ENCODE data around the gene RNF144A. TPM values are rescaled to one million over a fixed set of nuclear protein-coding genes. Genes with fewer than 3 reads are reported as not detected.

The RNF144A gene
- total and polyA plus RNA-seq, 2 donors (not counting 1 experiment from before 2014, with no cell fraction given): 1.2 to 1.6 TPM

DNA sequence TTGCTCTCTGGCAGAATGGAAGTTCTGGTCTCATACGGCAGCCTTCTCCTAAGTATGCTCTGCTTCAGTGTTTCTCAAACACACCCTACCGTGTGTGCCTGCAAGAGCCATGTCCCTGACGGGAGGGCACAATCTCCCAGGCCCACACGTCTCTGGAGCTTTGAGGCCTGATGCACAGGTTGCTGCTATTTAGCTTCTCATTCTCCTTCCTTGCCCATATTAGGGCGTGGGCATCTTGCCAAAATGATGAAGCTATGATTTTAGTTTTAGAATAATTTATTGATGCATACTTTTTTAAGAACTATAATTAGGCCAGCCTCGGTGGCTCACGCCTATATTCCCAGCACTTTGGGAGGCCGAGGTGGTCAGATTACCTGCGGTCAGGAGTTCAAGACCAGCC lies 107.9 kb downstream of the RNF144A start:
- no peaks in the 10 kb centered on the region for H3K27me3 Mint-ChIP-seq
- ATAC-seq (ENCODE audit: low read depth) (no peak), DNase-seq (no peak)
- H3K4me2 ChIP-seq (replicated peaks; ENCODE audit: low read depth, low read length, poor library complexity, severe bottlenecking): no peak overlapping the region
- no peaks in the 10 kb centered on the region for H4K20me1 ChIP-seq (ENCODE audit: control insufficient read depth, insufficient read depth, low read length, poor library complexity, severe bottlenecking)
- no peaks in the 10 kb centered on the region for H3K9me3 ChIP-seq (ENCODE audit: control extremely low read depth in 1 of 3, control insufficient read depth in 2 of 3, insufficient read depth in 1 of 3, low read length in 2 of 3)
- H3K9me3 Mint-ChIP-seq (ENCODE audit: insufficient read depth): no peaks in the 10 kb centered on the region
- H3K4me3 Mint-ChIP-seq: no peak overlapping the region
- 83% methylated on average over 7 of the region's 9 CpGs for WGBS (ENCODE audit: insufficient coverage)
- no peak overlapping the region for H3K4me3 ChIP-seq (ENCODE audit: control extremely low read depth in 1 of 5, extremely low read depth in 1 of 5, insufficient read depth in 1 of 5, low read depth in 2 of 5, low read length in 4 of 5)
- H3K9ac ChIP-seq (ENCODE audit: low read length): no peak overlapping the region
- no peak overlapping the region for H2AFZ ChIP-seq (ENCODE audit: insufficient read depth, low read depth, low read length, poor library complexity, severe bottlenecking)
- no peaks in the 10 kb centered on the region for H3K27me3 ChIP-seq (replicated peaks in 1 of 4; ENCODE audit: control extremely low read depth in 1 of 4, control insufficient read depth in 3 of 4, insufficient read depth in 4 of 4, low read length in 3 of 4)
- ChIA-PET CTCF (interaction anchor here (1.4 kb wide), 2 partner anchors 19 to 20 kb away, joined by 3 to 4 read pairs; no protein-coding TSS in a partner anchor), POLR2A (no interaction called here)
- no peaks in the 10 kb centered on the region for H3K4me1 Mint-ChIP-seq
- H3K36me3 ChIP-seq (replicated peaks in 1 of 2; ENCODE audit: control extremely low read depth in 1 of 2, control insufficient read depth in 1 of 2, extremely low read depth in 1 of 2, insufficient read depth in 2 of 2, low read length in 1 of 2): no peaks in the 10 kb centered on the region
- TF ChIP-seq, protein P1, sequence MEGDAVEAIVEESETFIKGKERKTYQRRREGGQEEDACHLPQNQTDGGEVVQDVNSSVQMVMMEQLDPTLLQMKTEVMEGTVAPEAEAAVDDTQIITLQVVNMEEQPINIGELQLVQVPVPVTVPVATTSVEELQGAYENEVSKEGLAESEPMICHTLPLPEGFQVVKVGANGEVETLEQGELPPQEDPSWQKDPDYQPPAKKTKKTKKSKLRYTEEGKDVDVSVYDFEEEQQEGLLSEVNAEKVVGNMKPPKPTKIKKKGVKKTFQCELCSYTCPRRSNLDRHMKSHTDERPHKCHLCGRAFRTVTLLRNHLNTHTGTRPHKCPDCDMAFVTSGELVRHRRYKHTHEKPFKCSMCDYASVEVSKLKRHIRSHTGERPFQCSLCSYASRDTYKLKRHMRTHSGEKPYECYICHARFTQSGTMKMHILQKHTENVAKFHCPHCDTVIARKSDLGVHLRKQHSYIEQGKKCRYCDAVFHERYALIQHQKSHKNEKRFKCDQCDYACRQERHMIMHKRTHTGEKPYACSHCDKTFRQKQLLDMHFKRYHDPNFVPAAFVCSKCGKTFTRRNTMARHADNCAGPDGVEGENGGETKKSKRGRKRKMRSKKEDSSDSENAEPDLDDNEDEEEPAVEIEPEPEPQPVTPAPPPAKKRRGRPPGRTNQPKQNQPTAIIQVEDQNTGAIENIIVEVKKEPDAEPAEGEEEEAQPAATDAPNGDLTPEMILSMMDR (IDR thresholded peaks at IDR 0.05): no peak
- TF ChIP-seq EZH2 (IDR thresholded peaks at IDR 0.05; ENCODE audit: borderline replicate concordance, insufficient read depth, low read depth, low read length, poor library complexity, severe bottlenecking): no peak
- intact Hi-C loops (cut with micrococcal nuclease): no loop called here
- no peak overlapping the region for H3K27ac Mint-ChIP-seq
- H3K79me2 ChIP-seq (ENCODE audit: control insufficient read depth, insufficient read depth, low read length): no peaks in the 10 kb centered on the region
- H3K4me1 ChIP-seq (ENCODE audit: control insufficient read depth in 2 of 2, insufficient read depth in 2 of 2, low read length in 2 of 2): no peaks in the 10 kb centered on the region
- H3K27ac ChIP-seq (ENCODE audit: low read length in 2 of 2): no peak overlapping the region

DNA sequence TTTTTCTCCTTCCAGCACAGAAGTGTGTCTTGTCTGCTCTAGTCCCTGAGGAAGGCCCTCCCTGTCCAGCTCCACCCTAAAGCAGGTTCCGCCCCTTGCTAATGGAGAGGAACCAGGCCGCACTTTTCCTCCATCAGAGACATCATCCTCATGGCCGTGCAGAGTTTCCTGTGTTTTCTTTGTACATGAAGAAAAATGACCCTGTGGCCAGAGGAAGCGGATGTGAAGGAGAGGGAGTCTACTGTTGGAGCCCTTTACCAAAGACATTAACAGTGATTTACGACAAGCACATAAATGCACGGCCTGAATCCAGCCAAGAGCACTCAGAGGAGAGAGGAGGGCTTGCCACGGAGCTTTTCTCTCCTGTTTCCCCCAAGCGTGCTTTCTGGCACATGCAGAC lies 109.5 kb downstream of the RNF144A start:
- Histone ChIP-seq H3K27ac (ENCODE audit: low read length in 2 of 2) (no peak overlapping the region), H3K36me3 (replicated peaks in 1 of 2; ENCODE audit: control extremely low read depth in 1 of 2, control insufficient read depth in 1 of 2, extremely low read depth in 1 of 2, insufficient read depth in 2 of 2, low read length in 1 of 2) (no peaks in the 10 kb centered on the region), H3K4me2 (replicated peaks; ENCODE audit: low read depth, low read length, poor library complexity, severe bottlenecking) (no peak overlapping the region), H3K9me3 (ENCODE audit: control extremely low read depth in 1 of 3, control insufficient read depth in 2 of 3, insufficient read depth in 1 of 3, low read length in 2 of 3) (no peaks in the 10 kb centered on the region), H3K9ac (ENCODE audit: low read length) (no peak overlapping the region), H3K4me1 (ENCODE audit: control insufficient read depth in 2 of 2, insufficient read depth in 2 of 2, low read length in 2 of 2) (no peaks in the 10 kb centered on the region), H3K4me3 (ENCODE audit: control extremely low read depth in 1 of 5, extremely low read depth in 1 of 5, insufficient read depth in 1 of 5, low read depth in 2 of 5, low read length in 4 of 5) (no peak overlapping the region), H4K20me1 (ENCODE audit: control insufficient read depth, insufficient read depth, low read length, poor library complexity, severe bottlenecking) (no peaks in the 10 kb centered on the region), H3K27me3 (replicated peaks in 1 of 4; ENCODE audit: control extremely low read depth in 1 of 4, control insufficient read depth in 3 of 4, insufficient read depth in 4 of 4, low read length in 3 of 4) (no peaks in the 10 kb centered on the region), H3K79me2 (ENCODE audit: control insufficient read depth, insufficient read depth, low read length) (no peaks in the 10 kb centered on the region), H2AFZ (ENCODE audit: insufficient read depth, low read depth, low read length, poor library complexity, severe bottlenecking) (no peak overlapping the region)
- ChIA-PET POLR2A (no interaction called here), CTCF (interaction anchor here (1.5 kb wide), 1 partner anchor 18 kb away, joined by 3 read pairs; no protein-coding TSS in a partner anchor)
- Mint-ChIP-seq H3K27ac (no peak overlapping the region), H3K9me3 (ENCODE audit: insufficient read depth) (no peaks in the 10 kb centered on the region), H3K4me3 (no peak overlapping the region), H3K4me1 (no peaks in the 10 kb centered on the region), H3K27me3 (no peaks in the 10 kb centered on the region)
- intact Hi-C loops (cut with micrococcal nuclease): no loop called here
- ATAC-seq (ENCODE audit: low read depth) (no peak), DNase-seq (no peak)
- 77% methylated on average over 3 of the region's 8 CpGs for WGBS (ENCODE audit: insufficient coverage)
- TF ChIP-seq, protein P1 (IDR thresholded peaks at IDR 0.05): no peak
- no peak for TF ChIP-seq EZH2 (IDR thresholded peaks at IDR 0.05; ENCODE audit: borderline replicate concordance, insufficient read depth, low read depth, low read length, poor library complexity, severe bottlenecking)
